HEK293 (cell line): ENCODE data around the gene ZEB2.

ENCODE experiments used
- CTCF ChIA-PET: fragments of 350-600 bp; formaldehyde crosslinking; extraction: SDS; loops from one replicate; lab custom pipeline; 2021; ENCODE audit warnings: antibody characterized with exemption; lab: Yijun Ruan, JAX
- POLR2A ChIA-PET: fragments of 300-600 bp; formaldehyde crosslinking; extraction: SDS; loops from one replicate; lab custom pipeline; 2020; ENCODE audit warnings: antibody characterized with exemption, inconsistent platforms; lab: Yijun Ruan, JAX
- H3K27ac ChIP-seq: fragments of 200-500 bp; sonication (Bioruptor generic); 2 replicates; pipeline ENCODE4 v1.5.1; 2014; ENCODE audit warnings: low read depth, low read length, control low read depth, inconsistent platforms; ENCODE audit errors: extremely low read depth
- H3K36me3 ChIP-seq, 2 experiments: fragments of 200-500 bp in 1 of 2; sonication (Bioruptor generic) in 1 of 2; 1 replicate in 1 of 2; 2 replicates in 1 of 2; pipeline ENCODE4 v1.5.1; 2014 to 2017; ENCODE audit warnings: inconsistent platforms in 2 of 2, low read length in 2 of 2; ENCODE audit not compliant: control insufficient read depth in 2 of 2, insufficient read depth in 1 of 2
- H3K4me1 ChIP-seq: fragments of 200-500 bp; sonication (Bioruptor generic); 2 replicates; pipeline ENCODE4 v1.5.1; 2014; ENCODE audit warnings: mild to moderate bottlenecking, low read length, inconsistent platforms; ENCODE audit not compliant: control insufficient read depth, insufficient read depth
- H3K4me3 ChIP-seq: 2 replicates; pipeline ENCODE4 v1.5.1; 2011; ENCODE audit warnings: low read depth, mild to moderate bottlenecking, control low read depth, low read length, moderate library complexity
- H3K9me3 ChIP-seq: fragments of 200-500 bp; sonication (Bioruptor generic); 2 replicates; pipeline ENCODE4 v1.5.1; 2014; ENCODE audit warnings: low read depth, low read length, inconsistent platforms; ENCODE audit not compliant: control insufficient read depth, insufficient read depth
- AEBP2 ChIP-seq: fragments of 450-650 bp; formaldehyde crosslinking; IDR thresholded peaks from 2 replicates; pipeline ENCODE4 v1.5.1; 2016; ENCODE audit warnings: missing biosample characterization, missing genetic modification characterization, borderline replicate concordance
- BCL11B ChIP-seq: fragments of 450-650 bp; formaldehyde crosslinking; IDR thresholded peaks from 2 replicates; pipeline ENCODE4 v1.5.1; 2016; ENCODE audit warnings: low read depth, missing biosample characterization, missing genetic modification characterization
- EGR2 ChIP-seq: fragments of 450-650 bp; formaldehyde crosslinking; IDR thresholded peaks from 2 replicates; pipeline ENCODE4 v1.5.1; 2016; ENCODE audit warnings: low read depth, missing biosample characterization, missing genetic modification characterization
- ELK4 ChIP-seq: IDR thresholded peaks from 2 replicates; pipeline ENCODE4 v1.6.1; 2011; ENCODE audit warnings: mild to moderate bottlenecking, low read depth, low read length, borderline replicate concordance
- FEZF1 ChIP-seq: fragments of 450-650 bp; formaldehyde crosslinking; IDR thresholded peaks from 2 replicates; pipeline ENCODE4 v1.5.1; 2016; ENCODE audit warnings: missing biosample characterization, missing genetic modification characterization
- GLI4 ChIP-seq: fragments of 450-650 bp; formaldehyde crosslinking; IDR thresholded peaks from 2 replicates; pipeline ENCODE4 v1.5.1; 2016; ENCODE audit warnings: missing biosample characterization, missing genetic modification characterization
- MZF1 ChIP-seq: fragments of 450-650 bp; formaldehyde crosslinking; IDR thresholded peaks from 2 replicates; pipeline ENCODE4 v1.5.1; 2017; ENCODE audit warnings: missing biosample characterization, missing genetic modification characterization, borderline replicate concordance
- PRDM1 ChIP-seq: fragments of 450-650 bp; formaldehyde crosslinking; IDR thresholded peaks from 2 replicates; pipeline ENCODE4; 2016; ENCODE audit warnings: missing biosample characterization, missing genetic modification characterization
- ZFP3 ChIP-seq: fragments of 450-650 bp; formaldehyde crosslinking; IDR thresholded peaks from 2 replicates; pipeline ENCODE4 v1.5.1; 2016; ENCODE audit warnings: low read depth, missing biosample characterization, missing genetic modification characterization
- ZFP41 ChIP-seq: fragments of 450-650 bp; formaldehyde crosslinking; IDR thresholded peaks from 2 replicates; pipeline ENCODE4 v1.5.1; 2016; ENCODE audit warnings: missing biosample characterization, missing genetic modification characterization, borderline replicate concordance
- ZNF114 ChIP-seq: fragments of 450-650 bp; formaldehyde crosslinking; IDR thresholded peaks from 2 replicates; pipeline ENCODE4 v1.5.0; 2017; ENCODE audit warnings: missing biosample characterization, missing genetic modification characterization
- ZNF133 ChIP-seq: fragments of 450-650 bp; formaldehyde crosslinking; IDR thresholded peaks from 2 replicates; pipeline ENCODE4 v1.5.1; 2016; ENCODE audit warnings: missing biosample characterization, missing genetic modification characterization
- ZNF138 ChIP-seq: fragments of 450-650 bp; formaldehyde crosslinking; IDR thresholded peaks from 2 replicates; pipeline ENCODE4 v1.5.1; 2016; ENCODE audit warnings: missing biosample characterization, missing genetic modification characterization, borderline replicate concordance
- ZNF19 ChIP-seq: fragments of 450-650 bp; formaldehyde crosslinking; IDR thresholded peaks from 2 replicates; pipeline ENCODE4; 2016; ENCODE audit warnings: missing biosample characterization, missing genetic modification characterization, low read depth
- ZNF248 ChIP-seq: fragments of 450-650 bp; formaldehyde crosslinking; IDR thresholded peaks from 2 replicates; pipeline ENCODE4 v1.5.1; 2017; ENCODE audit warnings: missing biosample characterization, missing genetic modification characterization
- ZNF26 ChIP-seq: fragments of 450-650 bp; formaldehyde crosslinking; IDR thresholded peaks from 2 replicates; pipeline ENCODE4 v1.5.1; 2016; ENCODE audit warnings: missing biosample characterization, missing genetic modification characterization
- ZNF514 ChIP-seq: fragments of 450-650 bp; formaldehyde crosslinking; IDR thresholded peaks from 2 replicates; pipeline ENCODE4 v1.5.1; 2016; ENCODE audit warnings: missing biosample characterization, missing genetic modification characterization
- ZNF521 ChIP-seq: fragments of 450-650 bp; formaldehyde crosslinking; IDR thresholded peaks from 2 replicates; pipeline ENCODE4 v1.5.1; 2017; ENCODE audit warnings: missing biosample characterization, mild to moderate bottlenecking, missing genetic modification characterization
- ZNF600 ChIP-seq: fragments of 450-650 bp; formaldehyde crosslinking; IDR thresholded peaks from 2 replicates; pipeline ENCODE4 v1.5.1; 2016; ENCODE audit warnings: missing biosample characterization, missing genetic modification characterization
- ZNF623 ChIP-seq: fragments of 450-650 bp; formaldehyde crosslinking; IDR thresholded peaks from 2 replicates; pipeline ENCODE4 v1.5.1; 2016; ENCODE audit warnings: missing biosample characterization, missing genetic modification characterization
- ZNF654 ChIP-seq: fragments of 450-650 bp; formaldehyde crosslinking; IDR thresholded peaks from 2 replicates; pipeline ENCODE4 v1.5.1; 2016; ENCODE audit warnings: low read depth, missing biosample characterization, missing genetic modification characterization
- ZNF776 ChIP-seq: fragments of 450-650 bp; formaldehyde crosslinking; IDR thresholded peaks from 2 replicates; pipeline ENCODE4 v1.5.0; 2017; ENCODE audit warnings: missing biosample characterization, missing genetic modification characterization, borderline replicate concordance
- ZNF785 ChIP-seq: fragments of 450-650 bp; formaldehyde crosslinking; IDR thresholded peaks from 2 replicates; pipeline ENCODE4 v1.5.1; 2016; ENCODE audit warnings: missing biosample characterization, missing genetic modification characterization
- ZNF843 ChIP-seq: fragments of 450-650 bp; formaldehyde crosslinking; IDR thresholded peaks from 2 replicates; pipeline ENCODE4 v1.5.1; 2016; ENCODE audit warnings: missing biosample characterization, missing genetic modification characterization
- ZXDB ChIP-seq: fragments of 450-650 bp; formaldehyde crosslinking; IDR thresholded peaks from 2 replicates; pipeline ENCODE4 v1.5.1; 2016; ENCODE audit warnings: missing biosample characterization, missing genetic modification characterization
- TF ChIP-seq, protein P1 (sequence below): fragments of 450-650 bp; formaldehyde crosslinking; IDR thresholded peaks from 2 replicates; pipeline ENCODE4 v1.5.1; 2016; ENCODE audit warnings: missing biosample characterization, missing genetic modification characterization
- TF ChIP-seq, protein P2 (sequence below): fragments of 450-650 bp; formaldehyde crosslinking; IDR thresholded peaks from 2 replicates; pipeline ENCODE4 v1.5.1; 2016; ENCODE audit warnings: missing biosample characterization, missing genetic modification characterization

The ZEB2 gene

DNA sequence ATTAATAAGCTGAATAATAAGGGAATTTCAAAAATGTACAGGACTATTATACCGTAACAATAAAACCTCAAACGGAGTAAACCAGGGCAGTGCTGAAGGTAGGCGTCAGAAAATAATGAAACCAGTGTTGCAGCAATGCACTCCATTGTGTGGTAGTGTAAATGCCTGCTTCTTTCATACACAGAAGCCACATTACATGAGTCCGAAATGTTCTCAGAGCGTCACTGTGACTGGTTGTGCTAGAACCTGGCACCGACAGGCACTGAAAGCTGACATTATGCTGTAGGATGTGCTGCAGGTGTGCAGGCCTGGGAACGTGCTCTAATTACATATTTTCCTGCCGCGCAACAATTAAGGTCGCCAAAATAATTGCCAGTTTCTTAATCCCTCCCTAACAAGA, 53.3 kb downstream of the ZEB2 start:
- TF ChIP-seq ZNF26 (tag by site-specific recombination) = no peak
- TF ChIP-seq ZNF133 (tag by site-specific recombination) = no peak
- no peak for TF ChIP-seq ZNF776 (tag by site-specific recombination)
- no peaks in the 10 kb centered on the region for H3K9me3 ChIP-seq
- H3K4me3 ChIP-seq = no peak overlapping the region
- ChIA-PET CTCF (no interaction called here), POLR2A (no interaction called here)
- H3K27ac ChIP-seq = no peak overlapping the region
- peaks cover 24% of the 10 kb centered on the region for H3K4me1 ChIP-seq
- no peaks in the 10 kb centered on the region for H3K36me3 ChIP-seq

DNA sequence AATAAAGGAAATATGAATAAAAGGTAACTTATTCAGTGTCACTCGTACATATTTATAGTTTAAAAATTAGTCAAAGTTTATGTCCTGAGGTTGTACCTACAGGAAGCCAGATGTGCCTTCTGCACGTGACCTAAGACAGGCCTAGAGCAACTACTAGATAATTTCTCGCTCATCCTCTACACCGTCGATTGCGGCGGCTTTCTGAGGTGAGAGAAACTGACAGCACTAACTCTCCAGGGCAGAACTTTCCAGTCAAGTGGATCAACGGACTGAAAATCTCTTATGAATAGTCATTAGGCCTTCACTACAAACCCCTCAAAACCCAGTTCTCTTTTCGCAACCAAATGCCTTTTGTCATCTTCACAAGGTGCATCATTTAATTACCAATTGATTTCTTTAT, 54.2 kb downstream of the ZEB2 start:
- no peaks in the 10 kb centered on the region for H3K36me3 ChIP-seq
- H3K4me3 ChIP-seq = no peak overlapping the region
- TF ChIP-seq ZFP3 (tag by site-specific recombination) (no peak), ZNF114 (tag by site-specific recombination) (no peak), ZNF138 (tag by site-specific recombination) (no peak), EGR2 (no peak), ZNF843 (tag by site-specific recombination) (no peak), BCL11B (tag by site-specific recombination) (no peak), AEBP2 (no peak), GLI4 (tag by site-specific recombination) (no peak), ZNF623 (tag by site-specific recombination) (no peak), MZF1 (tag by site-specific recombination) (no peak)
- TF ChIP-seq, protein P1, sequence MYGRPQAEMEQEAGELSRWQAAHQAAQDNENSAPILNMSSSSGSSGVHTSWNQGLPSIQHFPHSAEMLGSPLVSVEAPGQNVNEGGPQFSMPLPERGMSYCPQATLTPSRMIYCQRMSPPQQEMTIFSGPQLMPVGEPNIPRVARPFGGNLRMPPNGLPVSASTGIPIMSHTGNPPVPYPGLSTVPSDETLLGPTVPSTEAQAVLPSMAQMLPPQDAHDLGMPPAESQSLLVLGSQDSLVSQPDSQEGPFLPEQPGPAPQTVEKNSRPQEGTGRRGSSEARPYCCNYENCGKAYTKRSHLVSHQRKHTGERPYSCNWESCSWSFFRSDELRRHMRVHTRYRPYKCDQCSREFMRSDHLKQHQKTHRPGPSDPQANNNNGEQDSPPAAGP (tag by site-specific recombination) = no peak
- ChIA-PET CTCF (interaction anchor here (0.6 kb wide), 1 partner anchor 10 kb away, joined by 3 read pairs; no protein-coding TSS in a partner anchor), POLR2A (no interaction called here)
- peaks cover 27% of the 10 kb centered on the region for H3K4me1 ChIP-seq
- H3K27ac ChIP-seq = no peak overlapping the region
- no peaks in the 10 kb centered on the region for H3K9me3 ChIP-seq

DNA sequence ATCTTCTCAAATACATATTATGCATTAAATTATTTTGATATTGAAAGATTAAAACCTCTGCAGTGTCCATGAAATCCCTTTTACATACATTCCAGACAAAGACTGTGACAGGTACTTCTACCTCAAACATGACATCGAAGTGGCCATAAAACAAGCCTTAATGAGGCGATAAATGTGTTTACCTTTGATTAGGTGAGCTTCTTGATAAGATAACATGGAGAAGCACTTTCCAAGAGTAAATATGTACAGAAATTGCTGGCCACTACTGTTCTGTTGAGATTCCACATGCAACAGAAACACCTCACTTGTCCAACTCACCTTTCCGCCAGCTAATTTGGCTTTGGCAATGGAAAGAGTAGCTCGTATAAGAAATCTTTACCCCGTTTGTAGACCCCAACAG, 55.2 kb downstream of the ZEB2 start:
- ChIA-PET POLR2A (no interaction called here), CTCF (interaction anchor here (0.6 kb wide), 1 partner anchor 1780 kb away, joined by 3 read pairs; no protein-coding TSS in a partner anchor)
- Histone ChIP-seq H3K4me3 (no peak overlapping the region), H3K27ac (no peak overlapping the region), H3K9me3 (no peaks in the 10 kb centered on the region), H3K4me1 (peaks cover 28% of the 10 kb centered on the region), H3K36me3 (no peaks in the 10 kb centered on the region)
- TF ChIP-seq ZNF19 (no peak), ELK4 (no peak), ZNF514 (tag by site-specific recombination) (no peak), ZNF521 (tag by site-specific recombination) (no peak), ZNF248 (tag by site-specific recombination) (no peak), ZXDB (tag by site-specific recombination) (0 out of 2 replicates have a peak, but pooled peaks have one; percentile 21), ZNF654 (no peak), ZNF785 (tag by site-specific recombination) (no peak), BCL11B (tag by site-specific recombination) (no peak), ZFP41 (tag by site-specific recombination) (no peak), PRDM1 (tag by site-specific recombination) (no peak), ZNF600 (tag by site-specific recombination) (no peak), FEZF1 (tag by site-specific recombination) (peak; percentile 46; the same call in 1 of the 2 replicates)
- TF ChIP-seq, protein P2, sequence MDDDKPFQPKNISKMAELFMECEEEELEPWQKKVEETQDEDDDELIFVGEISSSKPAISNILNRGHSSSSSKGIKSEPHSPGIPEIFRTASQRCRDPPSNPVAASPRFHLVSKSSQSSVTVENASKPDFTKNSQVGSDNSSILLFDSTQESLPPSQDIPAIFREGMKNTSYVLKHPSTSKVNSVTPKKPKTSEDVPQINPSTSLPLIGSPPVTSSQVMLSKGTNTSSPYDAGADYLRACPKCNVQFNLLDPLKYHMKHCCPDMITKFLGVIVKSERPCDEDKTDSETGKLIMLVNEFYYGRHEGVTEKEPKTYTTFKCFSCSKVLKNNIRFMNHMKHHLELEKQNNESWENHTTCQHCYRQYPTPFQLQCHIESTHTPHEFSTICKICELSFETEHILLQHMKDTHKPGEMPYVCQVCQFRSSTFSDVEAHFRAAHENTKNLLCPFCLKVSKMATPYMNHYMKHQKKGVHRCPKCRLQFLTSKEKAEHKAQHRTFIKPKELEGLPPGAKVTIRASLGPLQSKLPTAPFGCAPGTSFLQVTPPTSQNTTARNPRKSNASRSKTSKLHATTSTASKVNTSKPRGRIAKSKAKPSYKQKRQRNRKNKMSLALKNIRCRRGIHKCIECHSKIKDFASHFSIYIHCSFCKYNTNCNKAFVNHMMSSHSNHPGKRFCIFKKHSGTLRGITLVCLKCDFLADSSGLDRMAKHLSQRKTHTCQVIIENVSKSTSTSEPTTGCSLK = no peak
